Measurements from ENCODE around the gene ATP2A2. TPM values are rescaled to one million over a fixed set of nuclear protein-coding genes. Genes with fewer than 3 reads are reported as not detected.

ATP2A2 gene
- polyA plus RNA-seq, 1 donor (not counting 4 experiments of a cell fraction or from before 2014, with no cell fraction given): 127 TPM

DNA sequence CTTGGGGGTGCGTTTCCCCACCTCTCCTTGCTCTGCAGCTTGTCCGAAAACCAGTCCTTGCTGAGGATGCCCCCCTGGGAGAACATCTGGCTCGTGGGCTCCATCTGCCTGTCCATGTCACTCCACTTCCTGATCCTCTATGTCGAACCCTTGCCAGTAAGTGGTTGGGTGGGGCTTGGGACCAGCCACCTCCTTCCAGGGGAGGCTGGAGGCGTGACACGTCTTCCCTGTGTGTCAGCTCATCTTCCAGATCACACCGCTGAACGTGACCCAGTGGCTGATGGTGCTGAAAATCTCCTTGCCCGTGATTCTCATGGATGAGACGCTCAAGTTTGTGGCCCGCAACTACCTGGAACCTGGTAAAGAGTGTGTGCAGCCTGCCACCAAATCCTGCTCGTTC is 64.9 kb downstream of the ATP2A2 start:
- TF ChIP-seq EZH2 (IDR thresholded peaks at IDR 0.05; ENCODE audit: low read length): no peak
- no peak for TF ChIP-seq CTCF (optimal IDR thresholded peaks at IDR 0.05 in 1 of 3, IDR thresholded peaks at IDR 0.05 in 1 of 3, conservative IDR thresholded peaks at IDR 0.05 in 1 of 3; ENCODE audit: extremely low read depth in 1 of 3, insufficient read depth in 2 of 3, low read length in 3 of 3)
- H3K4me2 ChIP-seq (ENCODE audit: control insufficient read depth, extremely low read depth, insufficient read depth, low read depth, low read length): peak overlapping the region; percentile 46
- DNase-seq (ENCODE audit: low read depth, low spot score) (no peak), FAIRE-seq (no peak)
- dilution Hi-C loops (cut with MboI; ENCODE audit: extremely low pct_ligation_motif_present, low sequenced_read_pairs): no loop called here
- no peaks in the 10 kb centered on the region for H3K9me1 ChIP-seq (ENCODE audit: control insufficient read depth, extremely low read depth, insufficient read depth, low read length)
- no peaks in the 10 kb centered on the region for H4K20me1 ChIP-seq (ENCODE audit: control insufficient read depth, extremely low read depth, insufficient read depth, low read length)
- no peaks in the 10 kb centered on the region for H3K9me3 ChIP-seq (ENCODE audit: control insufficient read depth, low read depth, low read length)
- H3K9ac ChIP-seq (ENCODE audit: control insufficient read depth, extremely low read depth, insufficient read depth, low read length): peak overlapping the region; percentile 61
- H3K4me3 ChIP-seq (ENCODE audit: control insufficient read depth in 2 of 3, extremely low read depth in 1 of 3, insufficient read depth in 2 of 3, low read depth in 1 of 3, low read length in 3 of 3): no peak overlapping the region
- peaks cover 26% of the 10 kb centered on the region for H3K4me1 ChIP-seq (ENCODE audit: control insufficient read depth, extremely low read depth, insufficient read depth, low read length)
- H3K27ac ChIP-seq (ENCODE audit: control insufficient read depth, insufficient read depth, low read length): peak overlapping the region; percentile 89
- no peak overlapping the region for H2AFZ ChIP-seq (ENCODE audit: control insufficient read depth, low read length)
- H3K36me3 ChIP-seq (ENCODE audit: control insufficient read depth in 2 of 2, extremely low read depth in 1 of 2, insufficient read depth in 2 of 2, low read length in 2 of 2): peaks cover 61 to 85% of the 10 kb centered on the region in 2 experiments
- H3K79me2 ChIP-seq (ENCODE audit: control insufficient read depth, insufficient read depth, low read length): peaks cover 15% of the 10 kb centered on the region
- no peaks in the 10 kb centered on the region for H3K27me3 ChIP-seq (ENCODE audit: control insufficient read depth, extremely low read depth, insufficient read depth, low read length)

DNA sequence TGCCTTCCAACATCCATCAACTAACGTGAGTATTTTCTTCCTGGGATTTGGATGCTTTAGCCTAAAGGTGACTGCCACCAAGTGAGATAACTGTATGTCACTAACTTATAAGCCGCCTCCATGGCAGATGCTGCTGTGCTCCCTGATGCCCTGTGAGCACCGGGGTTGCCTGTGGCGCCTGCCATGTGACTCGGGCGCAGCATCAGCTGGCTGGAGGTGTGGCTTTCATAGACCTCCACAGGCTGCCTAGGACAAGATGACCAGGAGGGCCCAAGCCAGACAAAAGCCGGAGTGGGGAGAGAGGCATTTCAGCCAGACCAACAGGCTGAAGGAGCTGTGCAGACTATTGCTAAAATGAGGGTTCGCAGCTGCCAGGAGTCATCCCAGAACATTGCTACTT is 66.7 kb downstream of the ATP2A2 start:
- Histone ChIP-seq H4K20me1 (ENCODE audit: control insufficient read depth, extremely low read depth, insufficient read depth, low read length) (no peaks in the 10 kb centered on the region), H3K27me3 (ENCODE audit: control insufficient read depth, extremely low read depth, insufficient read depth, low read length) (no peaks in the 10 kb centered on the region), H2AFZ (ENCODE audit: control insufficient read depth, low read length) (no peak overlapping the region), H3K4me1 (ENCODE audit: control insufficient read depth, extremely low read depth, insufficient read depth, low read length) (peaks cover 24% of the 10 kb centered on the region), H3K79me2 (ENCODE audit: control insufficient read depth, insufficient read depth, low read length) (peaks cover 6% of the 10 kb centered on the region), H3K4me3 (ENCODE audit: control insufficient read depth in 2 of 3, extremely low read depth in 1 of 3, insufficient read depth in 2 of 3, low read depth in 1 of 3, low read length in 3 of 3) (no peak overlapping the region), H3K9ac (ENCODE audit: control insufficient read depth, extremely low read depth, insufficient read depth, low read length) (no peak overlapping the region), H3K9me1 (ENCODE audit: control insufficient read depth, extremely low read depth, insufficient read depth, low read length) (no peaks in the 10 kb centered on the region), H3K4me2 (ENCODE audit: control insufficient read depth, extremely low read depth, insufficient read depth, low read depth, low read length) (no peak overlapping the region), H3K27ac (ENCODE audit: control insufficient read depth, insufficient read depth, low read length) (no peak overlapping the region), H3K36me3 (ENCODE audit: control insufficient read depth in 2 of 2, extremely low read depth in 1 of 2, insufficient read depth in 2 of 2, low read length in 2 of 2) (peaks cover 59 to 69% of the 10 kb centered on the region in 2 experiments), H3K9me3 (ENCODE audit: control insufficient read depth, low read depth, low read length) (no peaks in the 10 kb centered on the region)
- DNase-seq (ENCODE audit: low read depth, low spot score): no peak
- no peak for FAIRE-seq
- dilution Hi-C loops (cut with MboI; ENCODE audit: extremely low pct_ligation_motif_present, low sequenced_read_pairs): no loop called here
- no peak for TF ChIP-seq CTCF (optimal IDR thresholded peaks at IDR 0.05 in 1 of 3, IDR thresholded peaks at IDR 0.05 in 1 of 3, conservative IDR thresholded peaks at IDR 0.05 in 1 of 3; ENCODE audit: extremely low read depth in 1 of 3, insufficient read depth in 2 of 3, low read length in 3 of 3)
- no peak for TF ChIP-seq EZH2 (IDR thresholded peaks at IDR 0.05; ENCODE audit: low read length)
